HG03175 (cell line): ENCODE results near the gene RABGAP1L.
"Not testable (repeated sequence)": the region's sequence is repeated elsewhere in the genome, so short reads cannot be mapped to it uniquely, and the experiment has no call there.

ENCODE experiments used
- ATAC-seq: cut with Tn5 transposase; IDR thresholded peaks from one replicate; pipeline ENCODE4 v1.9.1; 2021; ENCODE audit warnings: mild to moderate bottlenecking, moderate library complexity; ENCODE audit not compliant: unreplicated experiment

The RABGAP1L gene

GRCh38 chr1:174649572-174649971 lies 490.3 kb downstream of the RABGAP1L start:
- not testable (repeated sequence) for ATAC-seq

GRCh38 chr1:174652569-174653280 lies 493.4 kb downstream of the RABGAP1L start:
- ATAC-seq, result no peak

- ATAC-seq, result no peak
These were observed 495.2 kb downstream of the RABGAP1L start for GRCh38 chr1:174654560-174654959.

GRCh38 chr1:174656409-174657059 lies 497.2 kb downstream of the RABGAP1L start:
- ATAC-seq, result no peak

GRCh38 chr1:174657411-174657810 lies 498.1 kb downstream of the RABGAP1L start:
- ATAC-seq, result no peak

- no peak for ATAC-seq
These were observed 498.6 kb downstream of the RABGAP1L start for GRCh38 chr1:174657893-174658292.

- ATAC-seq, result no peak
These were observed 500.5 kb downstream of the RABGAP1L start for GRCh38 chr1:174659823-174660222.

- ATAC-seq, result no peak
These were observed 501.2 kb downstream of the RABGAP1L start for GRCh38 chr1:174660476-174660875.

- ATAC-seq, result no peak
These were observed 504.0 kb downstream of the RABGAP1L start for GRCh38 chr1:174663358-174663757.

GRCh38 chr1:174666248-174666647 lies 506.9 kb downstream of the RABGAP1L start:
- ATAC-seq, result no peak

GRCh38 chr1:174671826-174672225 lies 512.5 kb downstream of the RABGAP1L start:
- ATAC-seq, result no peak

GRCh38 chr1:174676856-174677255 lies 517.5 kb downstream of the RABGAP1L start:
- no peak for ATAC-seq

GRCh38 chr1:174678657-174679056 lies 519.3 kb downstream of the RABGAP1L start:
- ATAC-seq, result no peak

GRCh38 chr1:174680101-174680500 lies 520.8 kb downstream of the RABGAP1L start:
- no peak for ATAC-seq

- no peak for ATAC-seq
These were observed 523.2 kb downstream of the RABGAP1L start for GRCh38 chr1:174682419-174683008.

- ATAC-seq, result no peak
These were observed 526.9 kb downstream of the RABGAP1L start for GRCh38 chr1:174686213-174686612.

- no peak for ATAC-seq
These were observed 530.2 kb downstream of the RABGAP1L start for GRCh38 chr1:174689524-174689923.

- no peak for ATAC-seq
These were observed 530.9 kb downstream of the RABGAP1L start for GRCh38 chr1:174690266-174690665.

GRCh38 chr1:174692313-174692712 lies 533.0 kb downstream of the RABGAP1L start:
- ATAC-seq, result no peak

- no peak for ATAC-seq
These were observed 533.8 kb downstream of the RABGAP1L start for GRCh38 chr1:174693085-174693484.

GRCh38 chr1:174693539-174693938 lies 534.2 kb downstream of the RABGAP1L start:
- ATAC-seq, result not testable (repeated sequence)
